Peyer's patch (tissue), 4 donors: ENCODE results near the gene INPP5A.

Experiments used
- POLR2A ChIP-seq, 2 donors: fragments of 450-650 bp; IDR thresholded peaks; one replicate each; pipeline ENCODE4 v1.5.1; 2017; ENCODE audit warnings: antibody characterized with exemption in 2 of 2, mild to moderate bottlenecking in 2 of 2, moderate library complexity in 2 of 2
- TF ChIP-seq, protein P1 (sequence below), 6 experiments: fragments of 450-650 bp in 4 of 6; fragments of 200-600 bp in 2 of 6; sonication (generic) in 1 of 6; IDR thresholded peaks; one replicate each; pipeline ENCODE4 v1.5.1; 2017 to 2019; ENCODE audit warnings: antibody characterized with exemption in 6 of 6, mild to moderate bottlenecking in 3 of 6, moderate library complexity in 1 of 6

DNA sequence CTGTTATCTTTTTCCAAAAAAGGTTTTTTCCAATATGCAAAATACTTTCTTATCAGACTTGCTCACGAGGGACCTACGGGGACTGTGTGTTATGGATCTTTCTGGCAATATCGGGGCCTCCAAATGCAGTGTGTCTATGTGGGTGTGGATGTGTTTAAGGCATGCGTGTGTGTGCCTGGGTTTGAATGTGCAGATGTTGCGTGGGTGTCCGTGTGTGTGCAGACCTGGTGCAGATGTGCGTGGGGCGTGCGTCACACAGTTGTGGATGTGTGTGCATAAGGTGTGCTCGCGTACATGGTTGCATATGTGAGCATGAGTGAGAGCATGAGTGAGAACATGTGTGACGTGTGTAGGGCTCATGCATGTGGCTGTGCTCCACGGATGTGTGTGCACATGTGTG, 228.7 kb downstream of the INPP5A start:
- TF ChIP-seq, protein P1, sequence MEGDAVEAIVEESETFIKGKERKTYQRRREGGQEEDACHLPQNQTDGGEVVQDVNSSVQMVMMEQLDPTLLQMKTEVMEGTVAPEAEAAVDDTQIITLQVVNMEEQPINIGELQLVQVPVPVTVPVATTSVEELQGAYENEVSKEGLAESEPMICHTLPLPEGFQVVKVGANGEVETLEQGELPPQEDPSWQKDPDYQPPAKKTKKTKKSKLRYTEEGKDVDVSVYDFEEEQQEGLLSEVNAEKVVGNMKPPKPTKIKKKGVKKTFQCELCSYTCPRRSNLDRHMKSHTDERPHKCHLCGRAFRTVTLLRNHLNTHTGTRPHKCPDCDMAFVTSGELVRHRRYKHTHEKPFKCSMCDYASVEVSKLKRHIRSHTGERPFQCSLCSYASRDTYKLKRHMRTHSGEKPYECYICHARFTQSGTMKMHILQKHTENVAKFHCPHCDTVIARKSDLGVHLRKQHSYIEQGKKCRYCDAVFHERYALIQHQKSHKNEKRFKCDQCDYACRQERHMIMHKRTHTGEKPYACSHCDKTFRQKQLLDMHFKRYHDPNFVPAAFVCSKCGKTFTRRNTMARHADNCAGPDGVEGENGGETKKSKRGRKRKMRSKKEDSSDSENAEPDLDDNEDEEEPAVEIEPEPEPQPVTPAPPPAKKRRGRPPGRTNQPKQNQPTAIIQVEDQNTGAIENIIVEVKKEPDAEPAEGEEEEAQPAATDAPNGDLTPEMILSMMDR (IDR thresholded peaks at IDR 0.05) = no peak
- no peak for TF ChIP-seq POLR2A (IDR thresholded peaks at IDR 0.05)
